Activated T-helper 2 cell treated with anti-CD3 and anti-CD28 coated beads, Interferon-gamma antibody, Interleukin-2, Interleukin-4, amounts not matched to agents 10 μg/mL and 5 μg/mL and 100 μg/mL, durations not matched to agents 14 hours and 24 hours and 36 hours (primary cell): ENCODE results near the gene MAGEB10. TPM values are rescaled to one million over a fixed set of nuclear protein-coding genes. Genes with fewer than 3 reads are reported as not detected.

Source experiments
- DNase-seq: peaks from one replicate; pipeline ENCODE4 v3.0.0; 2021; ENCODE audit warnings: low spot score
- H3K27ac Mint-ChIP-seq: one replicate; pipeline ENCODE4 v1.8.0; 2021; ENCODE audit warnings: mixed read lengths
- H3K27me3 Mint-ChIP-seq: one replicate; pipeline ENCODE4 v1.8.0; 2021; ENCODE audit warnings: low read depth, mixed read lengths
- H3K36me3 Mint-ChIP-seq: one replicate; pipeline ENCODE4 v1.8.0; 2021; ENCODE audit warnings: low read depth, mixed read lengths
- H3K4me1 Mint-ChIP-seq: one replicate; pipeline ENCODE4 v1.8.0; 2021; ENCODE audit warnings: low read depth, mixed read lengths
- H3K4me3 Mint-ChIP-seq: one replicate; pipeline ENCODE4 v1.8.0; 2021; ENCODE audit warnings: low read depth, mild to moderate bottlenecking, moderate library complexity, mixed read lengths
- H3K9me3 Mint-ChIP-seq: one replicate; pipeline ENCODE4 v1.8.0; 2021; ENCODE audit warnings: mixed read lengths
- intact Hi-C: fragments of 100-400 bp; cut with micrococcal nuclease; formaldehyde crosslinking; loops from one replicate; pipeline ENCODE4 v1.15.1; 2023
- total RNA-seq: library from RNA; stranded (reverse); gene quantifications from 2 replicates; pipeline ENCODE4 v1.2.3, GENCODE V29; 2022

Gene MAGEB10
- total RNA-seq, 1 donor from 2014 or later, result not detected

GRCh38 chrX:27860337-27860736 lies 52.5 kb downstream of the MAGEB10 start:
- H3K36me3 Mint-ChIP-seq, result no peaks in the 10 kb centered on the region
- no peak overlapping the region for H3K4me3 Mint-ChIP-seq
- no peak for DNase-seq
- H3K4me1 Mint-ChIP-seq, result no peaks in the 10 kb centered on the region
- H3K27ac Mint-ChIP-seq, result no peak overlapping the region
- intact Hi-C loops, result no loop called here
- H3K27me3 Mint-ChIP-seq, result no peaks in the 10 kb centered on the region
- H3K9me3 Mint-ChIP-seq, result peaks cover 7% of the 10 kb centered on the region

- no peaks in the 10 kb centered on the region for H3K27me3 Mint-ChIP-seq
- no peak overlapping the region for H3K27ac Mint-ChIP-seq
- no peak overlapping the region for H3K4me3 Mint-ChIP-seq
- DNase-seq, result no peak
- intact Hi-C loops, result no loop called here
- no peaks in the 10 kb centered on the region for H3K4me1 Mint-ChIP-seq
- peaks cover 7% of the 10 kb centered on the region for H3K9me3 Mint-ChIP-seq
- H3K36me3 Mint-ChIP-seq, result no peaks in the 10 kb centered on the region
Observed at GRCh38 chrX:27863809-27864208, 56.0 kb downstream of the MAGEB10 start.

Other genes starting within 250 kb of the MAGEB10 start
- gene DCAF8L2, start 217.6 kb upstream of the MAGEB10 start, total RNA-seq, result not detected in 2 replicates
- not detected in 2 replicates for gene DCAF8L1, start 173.5 kb downstream of the MAGEB10 start, total RNA-seq